Measurements from ENCODE around the gene BOD1L1.

Gene BOD1L1

GRCh38 chr4:13618212-13618806 lies 9.2 kb downstream of the BOD1L1 start:
- no peak for TF ChIP-seq SIN3A (IDR thresholded peaks at IDR 0.05; ENCODE audit: borderline replicate concordance, insufficient read depth, low read length)
- TF ChIP-seq TAF1 (IDR thresholded peaks at IDR 0.05; ENCODE audit: borderline replicate concordance, insufficient read depth, low read length), result no peak
- no peak for TF ChIP-seq REST (IDR thresholded peaks at IDR 0.05; ENCODE audit: insufficient read depth in 1 of 2, low read depth in 2 of 2, low read length in 2 of 2)
- no peak for TF ChIP-seq FOXP2 (optimal IDR thresholded peaks at IDR 0.05; ENCODE audit: borderline replicate concordance, extremely low read depth, extremely low read length, insufficient read depth)
- TF ChIP-seq POLR2AphosphoS5 (IDR thresholded peaks at IDR 0.05; ENCODE audit: low read depth, low read length), result no peak

GRCh38 chr4:13617801-13618200 lies 9.7 kb downstream of the BOD1L1 start:
- TF ChIP-seq REST (IDR thresholded peaks at IDR 0.05; ENCODE audit: insufficient read depth in 1 of 2, low read depth in 2 of 2, low read length in 2 of 2), result no peak
- TF ChIP-seq TAF1 (IDR thresholded peaks at IDR 0.05; ENCODE audit: borderline replicate concordance, insufficient read depth, low read length), result no peak
- no peak for TF ChIP-seq POLR2AphosphoS5 (IDR thresholded peaks at IDR 0.05; ENCODE audit: low read depth, low read length)
- no peak for TF ChIP-seq FOXP2 (optimal IDR thresholded peaks at IDR 0.05; ENCODE audit: borderline replicate concordance, extremely low read depth, extremely low read length, insufficient read depth)
- TF ChIP-seq SIN3A (IDR thresholded peaks at IDR 0.05; ENCODE audit: borderline replicate concordance, insufficient read depth, low read length), result no peak

- no peak for TF ChIP-seq POLR2AphosphoS5 (IDR thresholded peaks at IDR 0.05; ENCODE audit: low read depth, low read length)
- no peak for TF ChIP-seq TAF1 (IDR thresholded peaks at IDR 0.05; ENCODE audit: borderline replicate concordance, insufficient read depth, low read length)
- no peak for TF ChIP-seq SIN3A (IDR thresholded peaks at IDR 0.05; ENCODE audit: borderline replicate concordance, insufficient read depth, low read length)
- no peak for TF ChIP-seq REST (IDR thresholded peaks at IDR 0.05; ENCODE audit: insufficient read depth in 1 of 2, low read depth in 2 of 2, low read length in 2 of 2)
- TF ChIP-seq FOXP2 (optimal IDR thresholded peaks at IDR 0.05; ENCODE audit: borderline replicate concordance, extremely low read depth, extremely low read length, insufficient read depth), result no peak
Measured at GRCh38 chr4:13616597-13616996, 10.9 kb downstream of the BOD1L1 start.

- TF ChIP-seq FOXP2 (optimal IDR thresholded peaks at IDR 0.05; ENCODE audit: borderline replicate concordance, extremely low read depth, extremely low read length, insufficient read depth) (no peak), SIN3A (IDR thresholded peaks at IDR 0.05; ENCODE audit: borderline replicate concordance, insufficient read depth, low read length) (no peak), TAF1 (IDR thresholded peaks at IDR 0.05; ENCODE audit: borderline replicate concordance, insufficient read depth, low read length) (no peak), POLR2AphosphoS5 (IDR thresholded peaks at IDR 0.05; ENCODE audit: low read depth, low read length) (no peak), REST (IDR thresholded peaks at IDR 0.05; ENCODE audit: insufficient read depth in 1 of 2, low read depth in 2 of 2, low read length in 2 of 2) (no peak)
Measured at GRCh38 chr4:13615161-13615560, 12.4 kb downstream of the BOD1L1 start.
